Suppressor macrophage (primary cell): ENCODE measurements around the gene PGR.
"Not testable (repeated sequence)": the region's sequence is repeated elsewhere in the genome, so short reads cannot be mapped to it uniquely, and the experiment has no call there.

Experiments used
- DNase-seq, 4 experiments: peaks; one replicate each; pipeline ENCODE4 v3.0.0-alpha.2; 2020 to 2022

PGR gene

GRCh38 chr11:101063706-101064105 is 65.9 kb downstream of the PGR start:
- DNase-seq = no peak

GRCh38 chr11:101061606-101062005 is 68.0 kb downstream of the PGR start:
- DNase-seq = no peak

- no peak for DNase-seq
Measured at GRCh38 chr11:101059331-101059730, 70.3 kb downstream of the PGR start.

GRCh38 chr11:101053492-101053891 is 76.1 kb downstream of the PGR start:
- no peak for DNase-seq

- no peak for DNase-seq
Measured at GRCh38 chr11:101051677-101052076, 77.9 kb downstream of the PGR start.

- DNase-seq = no peak
Measured at GRCh38 chr11:101049813-101050212, 79.8 kb downstream of the PGR start.

- no peak for DNase-seq
Measured at GRCh38 chr11:101049123-101049522, 80.5 kb downstream of the PGR start.

- no peak for DNase-seq
Measured at GRCh38 chr11:101048479-101048878, 81.1 kb downstream of the PGR start.

- no peak for DNase-seq
Measured at GRCh38 chr11:101046947-101047346, 82.7 kb downstream of the PGR start.

GRCh38 chr11:101045415-101045814 is 84.2 kb downstream of the PGR start:
- DNase-seq = no peak

GRCh38 chr11:101043940-101044339 is 85.7 kb downstream of the PGR start:
- no peak for DNase-seq

GRCh38 chr11:101035872-101036271 is 93.7 kb downstream of the PGR start:
- no peak for DNase-seq

- DNase-seq = no peak
Measured at GRCh38 chr11:101034076-101034475, 95.5 kb downstream of the PGR start.

- no peak for DNase-seq
Measured at GRCh38 chr11:101032991-101033390, 96.6 kb downstream of the PGR start.

GRCh38 chr11:101031713-101032112 is 97.9 kb downstream of the PGR start:
- no peak for DNase-seq

GRCh38 chr11:101030692-101031091 is 98.9 kb downstream of the PGR start:
- DNase-seq = no peak

- no peak for DNase-seq
Measured at GRCh38 chr11:101030015-101030414, 99.6 kb downstream of the PGR start.

- DNase-seq = no peak
Measured at GRCh38 chr11:101028644-101029043, 101.0 kb downstream of the PGR start.

GRCh38 chr11:101022256-101022655 is 107.4 kb downstream of the PGR start:
- DNase-seq = no peak

- no peak for DNase-seq
Measured at GRCh38 chr11:101019870-101020269, 109.7 kb downstream of the PGR start.

- DNase-seq = no peak
Measured at GRCh38 chr11:101014600-101015285, 114.9 kb downstream of the PGR start.

GRCh38 chr11:101013702-101014101 is 115.9 kb downstream of the PGR start:
- not testable (repeated sequence) for DNase-seq

- DNase-seq = no peak
Measured at GRCh38 chr11:101011881-101012280, 117.7 kb downstream of the PGR start.

GRCh38 chr11:101010899-101011298 is 118.7 kb downstream of the PGR start:
- DNase-seq = no peak

- no peak for DNase-seq
Measured at GRCh38 chr11:101009690-101010055, 119.9 kb downstream of the PGR start.
